ENCODE results near the gene FANCD2.

- no peak for TF ChIP-seq GATA3 (IDR thresholded peaks at IDR 0.05; ENCODE audit: low read depth, low read length)
- no peak for TF ChIP-seq GATA2 (IDR thresholded peaks at IDR 0.05; ENCODE audit: low read depth, low read length)
Observed at GRCh38 chr3:9994086-9994844, 32.0 kb upstream of the FANCD2 start.

All from SH-SY5Y (cell line).